Calu3 (cell line): ENCODE data around the gene ELOA2. TPM values are rescaled to one million over a fixed set of nuclear protein-coding genes. Genes with fewer than 3 reads are reported as not detected.
"Not testable (repeated sequence)": the region's sequence is repeated elsewhere in the genome, so short reads cannot be mapped to it uniquely, and the experiment has no call there.

ENCODE experiments used
- BruUV-seq: library from RNA; stranded (reverse); fragments of 400-500 nt; replicated peaks from 2 replicates; lab custom pipeline; 2021; lab: Mats Ljungman, UMichigan
- CTCF ChIA-PET: fragments of 300-600 bp; sonication (Branson Sonifier 250); formaldehyde crosslinking; loops from one replicate; lab custom pipeline; 2022; ENCODE audit warnings: antibody characterized with exemption; lab: Charles Lee
- DNase-seq: peaks from one replicate; pipeline ENCODE4 v3.0.0; 2022
- H3K27ac Mint-ChIP-seq: one replicate; pipeline ENCODE4 v1.8.0; 2022; ENCODE audit warnings: mixed read lengths; ENCODE audit not compliant: unreplicated experiment
- H3K27me3 Mint-ChIP-seq: one replicate; pipeline ENCODE4 v1.8.0; 2022; ENCODE audit warnings: mixed read lengths; ENCODE audit not compliant: unreplicated experiment
- H3K36me3 Mint-ChIP-seq: one replicate; pipeline ENCODE4 v1.8.0; 2022; ENCODE audit warnings: mild to moderate bottlenecking, moderate library complexity, mixed read lengths; ENCODE audit not compliant: insufficient read depth, unreplicated experiment
- H3K4me1 Mint-ChIP-seq: one replicate; pipeline ENCODE4 v1.8.0; 2022; ENCODE audit warnings: mild to moderate bottlenecking, low read depth, mixed read lengths; ENCODE audit not compliant: unreplicated experiment
- H3K4me3 Mint-ChIP-seq: one replicate; pipeline ENCODE4 v1.8.0; 2022; ENCODE audit warnings: mild to moderate bottlenecking, low read depth, moderate library complexity, mixed read lengths; ENCODE audit not compliant: unreplicated experiment
- H3K9me3 Mint-ChIP-seq: one replicate; pipeline ENCODE4 v1.8.0; 2022; ENCODE audit warnings: low read depth, mixed read lengths; ENCODE audit not compliant: unreplicated experiment
- intact Hi-C: fragments of 100-400 bp; cut with micrococcal nuclease; formaldehyde crosslinking; loops from one replicate; pipeline ENCODE4 v1.10.0; 2022; ENCODE audit not compliant: unreplicated experiment
- total RNA-seq: library from RNA; stranded (reverse); gene quantifications from 2 replicates; pipeline ENCODE4 v1.2.3, GENCODE V29; 2022
- TF ChIP-seq, protein P1 (sequence below): fragments of 200-600 bp; IDR thresholded peaks from one replicate; pipeline ENCODE4 v1.8.0; 2022; ENCODE audit warnings: antibody characterized with exemption; ENCODE audit not compliant: unreplicated experiment

The ELOA2 gene
- total RNA-seq, 1 experiment from 2014 or later: not detected

DNA sequence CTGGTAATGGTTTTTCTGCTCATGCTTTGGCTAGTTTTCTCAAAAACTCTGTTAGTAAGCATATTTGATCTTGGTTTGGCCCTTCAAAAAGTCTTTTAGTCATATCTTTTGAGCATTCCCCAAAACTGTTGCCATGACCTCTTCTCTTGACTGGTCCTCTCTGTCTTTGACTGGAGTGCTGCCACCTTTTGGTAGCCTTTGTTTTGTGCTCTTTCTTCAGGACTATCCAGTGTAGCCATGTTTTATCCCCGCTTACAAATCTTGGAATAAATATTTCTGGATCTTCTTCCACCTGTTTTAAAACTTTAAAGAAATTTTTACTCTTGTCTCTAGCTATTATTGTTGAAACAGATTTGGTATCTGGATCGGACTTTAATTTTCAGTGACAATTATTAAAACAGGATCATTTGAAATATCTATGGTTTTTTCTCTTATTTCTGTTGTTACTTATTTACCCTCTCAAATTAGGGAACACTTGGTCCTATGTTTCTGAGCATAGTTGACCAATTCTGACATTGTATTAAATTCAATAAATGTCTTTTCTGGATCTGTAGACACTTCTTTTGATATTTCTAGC, 965 bp upstream of the ELOA2 start:
- H3K4me1 Mint-ChIP-seq: no peaks in the 10 kb centered on the region
- H3K4me3 Mint-ChIP-seq: no peak overlapping the region
- TF ChIP-seq, protein P1, sequence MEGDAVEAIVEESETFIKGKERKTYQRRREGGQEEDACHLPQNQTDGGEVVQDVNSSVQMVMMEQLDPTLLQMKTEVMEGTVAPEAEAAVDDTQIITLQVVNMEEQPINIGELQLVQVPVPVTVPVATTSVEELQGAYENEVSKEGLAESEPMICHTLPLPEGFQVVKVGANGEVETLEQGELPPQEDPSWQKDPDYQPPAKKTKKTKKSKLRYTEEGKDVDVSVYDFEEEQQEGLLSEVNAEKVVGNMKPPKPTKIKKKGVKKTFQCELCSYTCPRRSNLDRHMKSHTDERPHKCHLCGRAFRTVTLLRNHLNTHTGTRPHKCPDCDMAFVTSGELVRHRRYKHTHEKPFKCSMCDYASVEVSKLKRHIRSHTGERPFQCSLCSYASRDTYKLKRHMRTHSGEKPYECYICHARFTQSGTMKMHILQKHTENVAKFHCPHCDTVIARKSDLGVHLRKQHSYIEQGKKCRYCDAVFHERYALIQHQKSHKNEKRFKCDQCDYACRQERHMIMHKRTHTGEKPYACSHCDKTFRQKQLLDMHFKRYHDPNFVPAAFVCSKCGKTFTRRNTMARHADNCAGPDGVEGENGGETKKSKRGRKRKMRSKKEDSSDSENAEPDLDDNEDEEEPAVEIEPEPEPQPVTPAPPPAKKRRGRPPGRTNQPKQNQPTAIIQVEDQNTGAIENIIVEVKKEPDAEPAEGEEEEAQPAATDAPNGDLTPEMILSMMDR: peak; percentile 17
- peaks cover 11% of the 10 kb centered on the region for H3K9me3 Mint-ChIP-seq
- BruUV-seq: no TSS peak
- intact Hi-C loops: no loop called here
- peaks cover 10% of the 10 kb centered on the region for H3K27me3 Mint-ChIP-seq
- no peaks in the 10 kb centered on the region for H3K36me3 Mint-ChIP-seq
- H3K27ac Mint-ChIP-seq: no peak overlapping the region
- peak; percentile 32 for DNase-seq
- CTCF ChIA-PET: no interaction called here

DNA sequence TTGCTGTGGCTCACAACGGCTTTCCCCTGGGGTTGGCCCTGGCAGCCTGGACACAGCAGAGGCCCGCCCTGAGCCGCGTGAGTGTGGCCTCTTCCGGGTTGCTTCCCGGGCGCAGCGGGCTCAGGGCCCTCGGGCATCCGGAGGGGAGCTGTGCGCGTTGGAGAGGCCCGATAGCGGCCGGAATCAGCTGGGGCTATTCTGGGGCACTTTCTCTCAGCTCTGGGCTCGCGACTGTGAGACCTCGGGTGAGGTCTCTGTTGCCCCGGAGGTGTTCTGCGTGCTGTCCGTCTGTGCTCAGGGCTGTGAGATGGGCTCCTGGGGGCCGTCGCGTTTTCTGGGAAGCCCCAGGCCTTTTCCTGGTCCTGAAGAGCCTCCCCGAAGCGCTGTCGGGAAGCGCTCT, 830 bp downstream of the ELOA2 start:
- H3K9me3 Mint-ChIP-seq: peaks cover 11% of the 10 kb centered on the region
- CTCF ChIA-PET, H3K36me3 Mint-ChIP-seq, H3K4me3 Mint-ChIP-seq, BruUV-seq, H3K27me3 Mint-ChIP-seq, H3K27ac Mint-ChIP-seq, intact Hi-C loops, H3K4me1 Mint-ChIP-seq, DNase-seq: not testable (repeated sequence)

DNA sequence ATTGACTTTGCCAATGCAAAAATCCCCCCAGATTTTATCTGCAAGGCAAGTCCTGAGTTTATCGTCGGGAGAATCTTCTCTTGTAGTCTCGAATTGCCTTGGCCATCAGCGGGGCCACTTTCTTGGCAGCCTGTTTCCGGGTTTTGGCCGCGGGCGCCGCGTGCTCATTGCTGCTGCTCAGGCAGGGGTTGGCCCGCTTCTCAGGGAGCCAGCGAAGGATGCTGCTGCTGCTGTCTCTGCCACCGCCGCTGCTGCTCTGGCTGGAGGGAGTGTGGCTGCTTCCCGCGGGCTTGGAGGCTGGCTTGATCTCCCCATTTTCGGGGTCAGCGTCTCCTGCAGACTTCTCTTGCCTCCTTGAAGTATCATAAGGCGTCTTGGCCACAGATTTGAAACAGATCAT, 2.5 kb downstream of the ELOA2 start:
- no peak overlapping the region for H3K4me3 Mint-ChIP-seq
- H3K27ac Mint-ChIP-seq: no peak overlapping the region
- CTCF ChIA-PET: no interaction called here
- H3K4me1 Mint-ChIP-seq: no peaks in the 10 kb centered on the region
- H3K27me3 Mint-ChIP-seq: no peaks in the 10 kb centered on the region
- no peak for DNase-seq
- TF ChIP-seq, protein P1: no peak
- H3K9me3 Mint-ChIP-seq: peaks cover 11% of the 10 kb centered on the region
- intact Hi-C loops: no loop called here
- BruUV-seq: no TSS peak
- H3K36me3 Mint-ChIP-seq: no peaks in the 10 kb centered on the region

DNA sequence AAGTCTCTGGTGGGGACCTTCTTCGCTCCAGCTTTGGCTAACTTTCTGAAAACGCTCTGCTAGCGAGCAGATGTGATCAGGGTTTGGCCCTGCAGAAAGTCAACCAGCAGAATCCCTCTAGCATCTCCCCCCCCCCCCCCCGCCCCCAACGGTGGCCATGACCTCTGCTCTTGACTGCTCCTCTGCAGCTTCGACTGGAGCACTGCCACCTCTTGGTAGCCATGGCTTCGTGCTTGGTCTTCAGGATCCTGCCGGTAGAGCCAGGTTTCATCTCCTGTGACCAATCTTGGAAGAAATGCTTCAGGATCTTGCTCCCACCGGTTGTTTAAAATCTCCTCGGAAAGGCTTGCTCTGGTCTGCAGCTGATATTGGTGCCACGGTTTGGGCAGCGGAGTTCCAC, 4.5 kb downstream of the ELOA2 start:
- H3K36me3 Mint-ChIP-seq, H3K27ac Mint-ChIP-seq, H3K4me3 Mint-ChIP-seq, DNase-seq, CTCF ChIA-PET, intact Hi-C loops, H3K27me3 Mint-ChIP-seq, H3K4me1 Mint-ChIP-seq, BruUV-seq: not testable (repeated sequence)
- H3K9me3 Mint-ChIP-seq: peaks cover 11% of the 10 kb centered on the region

DNA sequence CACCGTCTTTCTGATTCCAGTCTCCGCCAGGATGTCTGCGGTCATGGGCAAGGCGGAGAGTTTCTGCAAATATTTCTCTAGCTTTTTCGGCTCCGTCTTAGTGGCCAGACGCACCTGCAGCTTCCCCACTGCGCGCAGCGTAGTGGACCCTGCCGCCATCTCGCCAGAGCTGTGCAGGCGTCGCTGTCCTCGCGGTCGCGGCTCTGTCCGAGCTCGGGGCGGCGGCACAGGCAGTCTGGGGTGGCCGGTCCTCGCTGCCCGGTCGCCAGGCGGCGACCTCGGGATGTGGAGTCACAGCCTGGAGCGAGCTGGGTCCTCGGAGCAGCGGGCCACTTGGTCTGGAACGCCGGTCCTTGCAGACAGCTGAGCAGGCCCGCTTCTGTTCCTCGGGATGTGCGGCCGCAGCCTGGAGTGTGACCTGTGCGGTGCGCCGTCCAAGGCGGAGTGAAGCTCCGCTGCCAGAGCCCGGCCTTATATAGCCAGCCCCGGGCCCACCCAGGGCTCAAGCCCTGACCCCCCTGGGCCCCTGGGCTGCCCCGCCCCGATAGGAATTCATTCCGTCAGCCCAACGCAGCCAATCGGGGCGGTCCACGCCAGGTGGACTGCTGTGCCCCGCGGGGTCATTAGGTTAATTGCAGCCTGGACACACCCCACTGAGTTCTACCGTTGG, 5.6 kb downstream of the ELOA2 start:
- intact Hi-C loops, BruUV-seq, H3K36me3 Mint-ChIP-seq, H3K4me1 Mint-ChIP-seq, H3K27me3 Mint-ChIP-seq, CTCF ChIA-PET, H3K4me3 Mint-ChIP-seq, H3K27ac Mint-ChIP-seq, DNase-seq: not testable (repeated sequence)
- peaks cover 11% of the 10 kb centered on the region for H3K9me3 Mint-ChIP-seq

DNA sequence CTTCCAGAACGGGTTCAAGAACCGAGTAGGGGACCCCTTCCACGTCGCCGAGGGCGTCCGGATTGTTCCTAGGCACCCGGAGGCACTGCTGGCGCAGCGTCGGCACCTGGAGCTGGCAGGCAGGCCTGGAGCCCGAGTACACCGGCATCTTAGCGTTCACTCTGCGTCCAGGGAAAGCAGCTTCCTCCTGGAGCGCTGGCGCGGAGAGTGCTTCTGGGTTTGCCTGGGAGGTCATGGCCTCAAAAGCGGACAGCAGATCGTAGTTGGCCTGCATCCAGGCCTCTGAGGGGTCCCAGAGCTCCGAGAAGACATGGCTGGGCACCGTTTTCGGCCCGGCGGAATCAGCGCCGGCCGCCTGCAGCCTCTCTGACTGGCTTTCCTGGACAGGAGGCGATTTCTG, 6.7 kb downstream of the ELOA2 start:
- H3K27ac Mint-ChIP-seq, H3K9me3 Mint-ChIP-seq, H3K36me3 Mint-ChIP-seq, H3K4me1 Mint-ChIP-seq, intact Hi-C loops, H3K27me3 Mint-ChIP-seq, DNase-seq, BruUV-seq, CTCF ChIA-PET, H3K4me3 Mint-ChIP-seq: not testable (repeated sequence)

DNA sequence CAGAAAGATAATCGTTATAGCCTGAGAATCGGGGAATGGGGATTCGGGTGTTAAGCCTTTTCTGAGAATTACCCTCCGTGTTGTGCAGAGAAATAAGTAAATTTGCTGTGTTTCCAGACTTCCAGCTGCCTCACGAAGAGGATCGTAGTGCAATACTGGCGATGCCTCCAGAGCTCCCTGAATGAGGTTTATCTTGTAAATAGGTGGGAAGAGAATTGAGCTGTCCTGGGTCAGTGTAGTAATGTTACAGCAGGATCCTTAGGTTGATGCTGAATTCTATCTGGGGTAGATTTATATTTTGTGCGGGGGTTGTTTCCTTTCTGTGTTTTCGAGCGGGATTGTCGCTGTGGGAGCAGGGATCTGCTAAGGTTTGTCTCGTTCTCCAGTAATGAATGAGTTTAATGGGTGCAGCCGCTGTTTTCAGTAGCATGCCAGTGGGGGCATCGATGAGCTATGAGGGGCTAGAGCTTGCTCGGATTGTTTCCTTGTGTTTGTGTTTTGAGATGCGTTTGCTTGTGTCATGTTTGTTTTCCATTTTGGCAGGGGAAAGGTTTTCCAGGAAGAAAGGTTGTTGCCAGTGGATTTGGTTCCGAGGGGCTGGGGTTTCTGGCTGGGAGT, 9.8 kb downstream of the ELOA2 start:
- DNase-seq, CTCF ChIA-PET, H3K27me3 Mint-ChIP-seq, BruUV-seq, H3K4me1 Mint-ChIP-seq, H3K9me3 Mint-ChIP-seq, H3K27ac Mint-ChIP-seq, H3K4me3 Mint-ChIP-seq, intact Hi-C loops, H3K36me3 Mint-ChIP-seq: not testable (repeated sequence)

DNA sequence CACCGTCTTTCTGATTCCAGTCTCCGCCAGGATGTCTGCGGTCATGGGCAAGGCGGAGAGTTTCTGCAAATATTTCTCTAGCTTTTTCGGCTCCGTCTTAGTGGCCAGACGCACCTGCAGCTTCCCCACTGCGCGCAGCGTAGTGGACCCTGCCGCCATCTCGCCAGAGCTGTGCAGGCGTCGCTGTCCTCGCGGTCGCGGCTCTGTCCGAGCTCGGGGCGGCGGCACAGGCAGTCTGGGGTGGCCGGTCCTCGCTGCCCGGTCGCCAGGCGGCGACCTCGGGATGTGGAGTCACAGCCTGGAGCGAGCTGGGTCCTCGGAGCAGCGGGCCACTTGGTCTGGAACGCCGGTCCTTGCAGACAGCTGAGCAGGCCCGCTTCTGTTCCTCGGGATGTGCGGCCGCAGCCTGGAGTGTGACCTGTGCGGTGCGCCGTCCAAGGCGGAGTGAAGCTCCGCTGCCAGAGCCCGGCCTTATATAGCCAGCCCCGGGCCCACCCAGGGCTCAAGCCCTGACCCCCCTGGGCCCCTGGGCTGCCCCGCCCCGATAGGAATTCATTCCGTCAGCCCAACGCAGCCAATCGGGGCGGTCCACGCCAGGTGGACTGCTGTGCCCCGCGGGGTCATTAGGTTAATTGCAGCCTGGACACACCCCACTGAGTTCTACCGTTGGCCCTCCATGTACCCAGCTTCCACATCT, 11.5 kb downstream of the ELOA2 start:
- H3K4me1 Mint-ChIP-seq, H3K27ac Mint-ChIP-seq, H3K9me3 Mint-ChIP-seq, H3K27me3 Mint-ChIP-seq, H3K36me3 Mint-ChIP-seq, H3K4me3 Mint-ChIP-seq, BruUV-seq, intact Hi-C loops, DNase-seq, CTCF ChIA-PET: not testable (repeated sequence)
